Activated CD4-positive, alpha-beta T cell treated with anti-CD3 and anti-CD28 coated beads, Interleukin-10, Interleukin-2, amounts not matched to agents 100 ng/mL and 50 ng/mL, durations not matched to agents 16 hours and 8 hours (primary cell): ENCODE results near the gene HES3.

Source experiments
- DNase-seq: peaks from one replicate; pipeline ENCODE4 v3.0.0-alpha.2; 2020

The HES3 gene, protein sequence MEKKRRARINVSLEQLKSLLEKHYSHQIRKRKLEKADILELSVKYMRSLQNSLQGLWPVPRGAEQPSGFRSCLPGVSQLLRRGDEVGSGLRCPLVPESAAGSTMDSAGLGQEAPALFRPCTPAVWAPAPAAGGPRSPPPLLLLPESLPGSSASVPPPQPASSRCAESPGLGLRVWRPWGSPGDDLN

DNA sequence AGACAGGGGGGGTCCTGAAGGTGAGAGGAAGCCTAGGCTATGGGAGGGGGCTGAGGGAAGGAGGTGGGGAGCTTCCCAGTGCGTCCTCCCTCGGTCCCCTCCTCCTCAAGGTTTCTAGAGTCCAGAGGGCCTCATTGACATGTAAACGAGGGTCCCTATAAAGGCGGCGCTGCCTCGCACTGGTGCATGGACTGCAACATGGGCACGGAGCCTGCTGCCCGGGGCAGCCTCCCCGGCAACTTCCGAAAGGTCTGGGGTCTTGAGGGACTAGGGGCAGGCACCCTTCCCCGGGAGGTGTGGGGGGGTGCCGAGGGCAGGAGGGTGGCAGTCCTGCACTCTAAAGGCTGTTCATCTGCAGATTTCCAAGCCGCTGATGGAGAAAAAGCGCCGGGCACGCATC is at the start of gene HES3:
TSS of gene HES3 (plus strand) at position 187 of the 400 bp plus-strand sequence. CDS start at position 374, 187 bp downstream.
- DNase-seq, result no peak

DNA sequence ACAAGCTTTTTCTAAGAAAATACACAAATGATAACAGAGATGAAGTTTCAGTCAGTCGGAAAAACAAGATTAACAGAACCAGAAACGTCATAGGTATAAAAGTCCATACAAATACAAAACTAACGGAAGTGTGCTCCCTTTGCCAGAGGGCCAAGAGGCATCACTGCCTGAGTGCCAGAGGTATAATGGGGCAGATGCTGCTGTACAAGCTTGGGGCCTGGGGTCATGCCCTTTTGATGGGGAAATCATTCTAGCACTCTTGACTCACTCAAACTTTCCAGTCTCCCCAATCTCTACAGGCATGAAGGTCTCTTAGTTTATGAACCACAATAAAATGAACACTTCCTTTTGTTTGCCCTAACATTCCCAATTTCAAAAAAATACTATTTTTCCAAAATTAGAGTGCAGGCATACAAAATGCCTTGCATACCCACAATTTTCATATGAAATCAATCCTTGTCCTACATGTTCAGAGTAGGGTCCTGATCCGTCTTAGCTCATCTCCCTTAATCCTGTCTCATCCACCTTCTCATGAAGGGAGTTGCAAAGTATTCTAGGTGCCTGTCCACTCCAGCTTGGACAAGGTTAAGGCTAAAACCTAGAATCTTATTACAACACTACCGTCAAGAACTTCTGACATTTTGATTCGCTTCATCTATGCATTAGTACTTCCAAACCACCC is 46.1 kb upstream of the HES3 start:
- DNase-seq, result no peak

DNA sequence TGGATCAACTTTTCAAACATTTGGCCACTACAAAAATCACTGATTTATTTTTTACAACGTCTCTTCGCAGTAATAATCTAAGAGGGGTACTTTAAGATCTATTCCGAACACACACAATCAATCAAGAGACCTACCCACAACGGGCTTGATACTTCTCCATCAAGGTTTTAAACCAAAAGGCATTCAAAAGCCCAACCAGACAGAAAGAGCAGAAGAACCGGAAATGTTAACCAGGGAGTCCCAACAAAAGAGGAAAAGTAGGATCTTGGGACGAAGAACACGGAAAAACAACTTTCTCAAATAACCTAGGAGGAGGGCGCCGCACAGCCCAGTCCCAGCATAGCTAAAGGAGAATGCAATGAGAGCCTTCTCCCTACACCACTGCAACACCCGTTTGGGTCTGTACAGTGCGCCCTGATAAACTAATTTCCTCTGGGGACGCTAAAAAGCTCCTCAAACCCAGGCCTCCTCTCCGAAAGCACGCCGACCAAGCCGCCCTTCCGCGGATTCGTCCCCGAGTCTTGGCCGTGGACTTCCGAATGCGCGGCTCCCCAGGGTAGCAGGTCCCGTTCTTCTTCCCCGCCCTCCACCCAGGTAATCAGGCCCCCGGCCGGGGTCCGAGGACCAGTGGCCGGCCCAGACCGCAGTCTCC is 45.2 kb upstream of the HES3 start:
- DNase-seq, result peak; percentile 30

DNA sequence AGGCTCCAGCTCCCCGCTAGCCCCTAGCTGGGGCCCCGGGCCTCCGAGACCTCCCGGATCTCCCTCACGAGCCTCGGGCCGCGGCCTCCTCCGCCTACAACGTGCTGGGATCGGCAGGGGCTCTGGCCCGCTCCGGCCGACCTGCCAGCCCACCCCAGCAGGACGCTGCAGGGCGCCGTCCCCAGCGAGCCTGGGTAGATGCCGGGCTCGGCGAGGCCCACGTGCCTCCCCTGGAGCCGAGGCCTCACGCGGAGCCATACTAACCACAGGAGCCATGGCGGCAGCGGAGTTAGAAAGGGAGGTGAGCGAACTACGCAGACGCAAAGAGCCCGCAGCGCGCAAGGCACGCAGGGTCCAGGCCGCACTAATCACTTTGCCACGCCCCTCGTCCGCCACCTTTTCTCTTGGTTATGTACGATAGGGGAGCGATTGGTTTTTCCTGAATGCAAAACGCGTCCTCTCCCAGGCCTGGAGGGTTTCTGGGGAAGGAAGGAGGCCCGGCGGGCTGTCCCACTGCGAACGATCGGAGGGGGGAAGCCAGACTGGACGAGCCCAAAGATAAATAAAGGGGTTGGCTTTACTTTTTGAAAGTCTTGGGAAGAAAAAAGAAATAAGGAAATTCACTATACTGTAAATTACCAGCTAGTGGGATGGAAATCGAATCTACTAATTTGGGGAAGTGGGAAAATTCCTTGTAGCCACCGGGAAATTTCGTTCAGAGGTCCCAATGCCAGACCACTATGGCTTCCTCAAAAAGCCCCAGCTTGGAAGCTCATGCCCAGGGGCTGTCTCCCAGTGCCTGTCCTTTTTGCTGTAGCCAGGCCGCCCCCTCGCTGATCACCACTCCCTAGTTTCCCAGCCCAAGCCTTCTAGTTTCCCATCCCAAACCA is 44.4 kb upstream of the HES3 start, which contains the start of gene RPL22:
TSS of gene RPL22 (minus strand) at position 298 of the 890 bp plus-strand sequence. CDS start at position 276, 22 bp downstream.
- peak; percentile 99 for DNase-seq

DNA sequence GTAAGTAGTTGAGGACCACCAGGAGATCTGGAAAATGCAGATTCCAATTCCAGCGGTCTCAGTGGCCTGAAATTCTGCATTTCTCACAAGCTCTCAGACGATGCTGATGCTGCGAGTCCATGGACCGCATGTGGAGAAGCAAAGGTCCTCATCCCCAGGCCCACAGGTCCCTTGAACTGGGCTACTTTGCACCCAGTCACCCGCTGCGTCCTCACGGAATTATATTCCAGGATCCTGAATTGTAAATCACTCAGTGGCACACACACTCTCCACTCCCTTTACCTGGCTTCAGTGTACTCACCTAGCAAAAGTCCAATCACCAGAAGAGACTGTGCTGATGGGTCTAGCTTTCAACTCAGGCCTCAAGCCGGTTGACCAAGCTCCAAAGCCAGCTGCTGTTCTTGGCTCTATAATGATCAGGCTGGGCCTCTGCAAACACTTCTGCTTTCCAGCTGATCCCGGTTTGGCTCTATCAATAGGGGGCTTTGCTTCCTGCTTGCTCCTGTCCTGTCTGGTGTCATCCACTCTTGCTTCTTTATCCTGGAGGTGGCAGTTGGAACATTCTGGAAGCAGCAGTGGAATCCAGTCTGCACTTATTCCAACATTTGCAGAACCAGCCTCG is 43.7 kb upstream of the HES3 start:
- DNase-seq, result no peak

DNA sequence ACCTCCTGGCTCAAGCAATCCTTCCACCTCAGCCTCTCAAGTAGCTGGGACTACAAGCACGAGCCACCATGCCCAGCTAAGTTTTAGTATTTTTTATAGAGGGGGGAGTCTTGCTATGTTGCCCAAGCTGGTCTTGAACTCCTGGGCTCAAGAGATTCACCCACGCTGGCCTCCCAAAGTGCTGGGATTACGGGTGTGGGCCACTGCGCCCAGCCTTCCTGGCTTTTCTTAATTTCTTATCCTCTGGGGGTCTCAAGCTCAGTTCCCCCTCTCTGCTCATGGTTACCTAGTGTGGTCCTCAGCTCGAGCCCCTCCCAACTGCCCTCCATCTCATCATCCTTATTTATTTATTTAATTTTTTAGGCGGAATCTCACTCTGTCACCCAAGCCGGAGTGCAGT is 41.7 kb upstream of the HES3 start:
- no peak for DNase-seq

DNA sequence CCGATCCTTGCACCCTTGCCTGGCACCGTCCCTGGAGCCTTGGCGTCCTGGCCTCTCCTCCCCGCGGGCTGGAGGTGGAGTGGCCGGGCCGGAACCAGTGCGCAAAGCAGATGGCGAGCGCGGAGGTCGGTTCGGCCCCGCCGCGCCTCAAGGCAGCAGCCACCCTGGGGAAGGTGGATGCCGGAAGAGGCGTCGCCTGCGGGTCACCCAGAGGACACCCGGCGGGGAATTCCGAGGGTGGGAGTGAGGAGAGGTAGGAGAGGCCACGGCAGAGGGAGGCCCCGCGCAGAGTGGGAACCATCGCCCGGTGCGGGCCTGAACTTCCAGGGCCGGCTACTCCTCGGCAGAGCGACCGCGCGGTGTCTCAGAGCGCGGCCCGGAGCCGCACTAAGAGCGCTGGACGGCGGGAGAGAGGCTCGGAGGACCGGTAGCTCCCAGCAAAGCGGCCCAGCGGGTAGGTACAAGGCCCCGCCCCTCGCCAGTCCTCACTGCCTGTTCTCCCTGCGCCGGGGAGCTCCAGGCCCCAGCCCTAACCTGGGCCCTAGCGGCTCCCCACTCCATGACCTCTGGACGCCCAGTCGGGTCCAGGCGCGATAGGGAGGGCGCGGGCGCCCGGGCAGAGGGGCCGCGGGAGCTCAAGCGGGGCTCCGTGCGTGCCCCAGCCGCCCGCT is 38.0 kb upstream of the HES3 start, which contains the start of gene RNF207:
TSS of gene RNF207 (plus strand) at position 271 of the 671 bp plus-strand sequence. CDS start 417 bp downstream, outside the sequence.
- DNase-seq, result peak; percentile 81

DNA sequence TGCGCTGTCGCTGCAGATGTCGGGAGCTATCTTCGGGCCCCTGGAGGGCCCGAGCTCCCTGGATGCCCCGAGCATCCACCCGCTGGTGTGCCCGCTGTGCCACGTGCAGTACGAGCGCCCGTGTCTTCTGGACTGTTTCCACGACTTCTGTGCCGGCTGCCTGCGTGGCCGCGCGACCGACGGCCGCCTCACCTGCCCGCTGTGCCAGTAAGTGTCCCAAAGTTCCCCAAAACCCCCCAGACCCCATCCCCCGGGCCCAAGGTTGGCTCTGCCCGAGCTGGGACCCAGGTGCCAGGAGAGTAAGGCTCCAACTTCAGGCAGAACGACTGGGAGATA is 37.5 kb upstream of the HES3 start:
- DNase-seq, result no peak

DNA sequence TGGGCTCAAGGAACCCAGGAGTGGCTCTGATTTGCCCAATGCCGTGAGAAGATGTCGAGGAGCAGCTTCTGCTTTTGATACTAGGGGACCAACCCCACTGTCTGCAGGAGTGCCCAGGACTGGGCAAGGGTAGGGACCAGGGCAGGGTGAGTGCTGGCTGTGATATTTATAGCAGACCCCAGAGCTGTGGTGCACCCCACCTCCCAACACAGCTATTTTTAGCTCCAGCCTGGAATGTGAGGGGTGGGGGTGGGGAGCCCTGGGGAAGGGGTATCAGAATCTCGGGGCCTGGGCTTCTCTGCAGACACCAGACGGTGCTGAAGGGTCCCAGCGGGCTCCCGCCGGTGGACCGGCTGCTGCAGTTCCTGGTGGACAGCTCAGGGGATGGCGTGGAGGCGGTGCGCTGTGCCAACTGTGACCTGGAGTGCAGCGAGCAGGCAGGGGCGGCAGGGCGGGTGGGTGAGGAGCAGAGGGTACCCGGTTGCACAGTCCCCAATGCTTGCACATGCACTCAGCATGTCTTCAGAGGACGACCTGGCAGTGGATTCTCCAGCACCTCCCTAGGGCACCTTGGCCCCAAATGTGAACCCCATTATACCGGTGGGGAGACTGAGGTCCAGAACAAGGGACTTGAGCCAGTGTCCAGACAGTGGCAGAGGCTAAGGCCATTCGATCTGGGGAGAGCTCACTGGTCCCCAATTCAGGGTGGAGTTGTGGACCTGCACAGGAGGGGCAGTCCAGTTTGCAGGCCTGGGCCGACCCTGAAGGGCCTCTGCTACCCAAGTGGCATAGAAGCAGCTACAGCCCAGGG is 36.7 kb upstream of the HES3 start:
- DNase-seq, result no peak

DNA sequence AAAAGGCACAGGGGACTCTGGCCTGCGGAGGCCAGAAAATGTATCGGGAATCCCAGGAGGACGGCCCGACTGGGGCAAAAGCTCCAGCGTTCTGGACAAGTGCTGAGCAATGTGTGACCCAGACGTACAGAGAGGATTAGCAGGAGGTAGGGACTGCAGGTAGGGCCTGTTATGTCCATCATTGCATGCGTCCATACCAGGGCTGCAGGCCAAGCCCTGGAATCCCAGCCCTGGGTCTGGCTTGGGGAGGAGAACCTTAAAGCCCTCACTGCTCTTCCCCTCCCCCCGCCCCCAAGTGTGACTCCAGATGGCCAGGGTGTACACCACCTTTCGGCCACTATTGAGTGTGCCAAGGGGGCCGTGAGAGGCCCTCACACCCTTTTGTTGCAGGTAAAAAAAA is 36.1 kb upstream of the HES3 start:
- no peak for DNase-seq

DNA sequence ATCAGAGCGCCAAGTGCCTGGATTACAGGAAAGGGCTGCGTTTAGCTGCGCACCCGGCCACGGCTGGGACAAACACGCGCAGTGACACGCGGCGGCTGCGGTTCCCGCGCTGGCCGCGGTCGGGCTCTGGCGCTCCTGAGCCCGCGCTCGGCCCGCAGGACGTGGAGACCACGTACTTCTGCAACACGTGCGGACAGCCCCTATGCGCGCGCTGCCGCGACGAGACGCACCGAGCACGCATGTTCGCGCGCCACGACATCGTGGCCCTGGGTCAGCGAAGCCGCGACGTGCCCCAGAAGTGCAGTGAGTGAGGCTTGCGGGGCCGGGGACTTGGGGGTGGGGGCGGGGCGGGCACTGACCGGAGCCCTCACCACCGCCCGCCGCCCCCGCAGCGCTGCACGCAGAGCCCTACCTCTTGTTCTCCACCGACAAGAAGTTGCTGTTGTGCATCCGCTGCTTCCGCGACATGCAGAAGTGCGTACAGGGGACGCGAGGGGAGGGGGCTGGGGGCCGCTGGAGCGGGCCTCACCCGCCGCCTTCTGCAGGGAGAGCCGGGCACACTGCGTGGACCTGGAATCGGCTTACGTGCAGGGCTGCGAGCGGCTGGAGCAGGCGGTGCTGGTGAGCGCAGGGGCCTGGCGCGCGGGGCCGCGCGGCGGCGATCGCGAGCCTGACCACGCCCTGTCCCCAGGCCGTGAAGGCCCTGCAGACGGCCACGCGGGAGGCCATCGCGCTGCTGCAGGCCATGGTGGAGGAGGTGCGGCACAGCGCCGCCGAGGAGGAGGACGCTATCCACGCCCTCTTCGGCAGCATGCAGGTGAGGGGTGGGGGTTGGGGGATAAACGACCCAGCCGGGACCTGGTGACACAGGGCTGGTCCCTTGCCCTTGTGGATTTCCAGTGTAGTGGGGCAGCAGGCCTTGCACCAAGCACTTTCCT is 35.0 kb upstream of the HES3 start:
- DNase-seq, result peak; percentile 51

DNA sequence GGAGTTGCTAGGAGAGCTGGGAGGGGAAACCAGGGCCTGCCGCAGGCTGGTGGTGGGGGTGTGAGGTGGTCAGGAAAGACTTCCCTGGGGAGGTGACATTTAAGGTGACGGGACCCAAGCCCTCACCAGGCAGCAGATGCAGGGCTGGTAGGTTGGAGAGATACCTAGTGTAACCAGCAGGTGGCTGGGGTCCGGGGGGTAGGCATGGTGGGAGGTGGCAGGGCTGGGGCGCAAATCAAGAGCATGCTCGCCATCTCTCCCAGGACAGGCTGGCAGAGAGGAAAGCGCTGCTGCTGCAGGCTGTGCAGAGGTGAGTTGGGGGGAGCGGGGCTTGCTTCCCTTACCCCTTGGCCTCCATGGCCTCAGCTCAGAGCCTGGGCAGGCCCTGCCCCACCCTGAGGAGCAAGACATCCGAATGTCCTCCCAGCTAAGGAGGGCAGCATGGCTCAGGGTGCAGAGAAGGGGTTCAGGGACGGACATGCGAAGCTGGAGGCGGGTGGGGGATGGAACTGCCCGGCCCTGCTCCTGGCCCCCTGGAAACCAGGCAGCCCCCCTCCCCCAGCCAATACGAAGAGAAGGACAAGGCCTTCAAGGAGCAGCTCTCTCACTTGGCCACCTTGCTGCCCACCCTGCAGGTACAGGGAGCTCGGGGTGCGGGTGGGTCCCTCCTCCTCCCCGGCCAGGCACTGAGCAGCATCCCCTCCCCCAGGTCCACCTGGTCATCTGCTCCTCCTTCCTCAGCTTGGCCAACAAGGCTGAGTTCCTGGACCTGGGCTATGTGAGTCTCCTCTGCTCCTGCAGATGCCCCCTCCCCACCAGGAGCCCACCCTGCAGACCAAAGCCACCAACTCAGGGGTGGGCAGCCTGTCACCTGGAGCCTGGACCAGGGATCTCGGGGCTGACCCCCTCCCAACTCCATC is 34.1 kb upstream of the HES3 start:
- DNase-seq, result peak; percentile 46

DNA sequence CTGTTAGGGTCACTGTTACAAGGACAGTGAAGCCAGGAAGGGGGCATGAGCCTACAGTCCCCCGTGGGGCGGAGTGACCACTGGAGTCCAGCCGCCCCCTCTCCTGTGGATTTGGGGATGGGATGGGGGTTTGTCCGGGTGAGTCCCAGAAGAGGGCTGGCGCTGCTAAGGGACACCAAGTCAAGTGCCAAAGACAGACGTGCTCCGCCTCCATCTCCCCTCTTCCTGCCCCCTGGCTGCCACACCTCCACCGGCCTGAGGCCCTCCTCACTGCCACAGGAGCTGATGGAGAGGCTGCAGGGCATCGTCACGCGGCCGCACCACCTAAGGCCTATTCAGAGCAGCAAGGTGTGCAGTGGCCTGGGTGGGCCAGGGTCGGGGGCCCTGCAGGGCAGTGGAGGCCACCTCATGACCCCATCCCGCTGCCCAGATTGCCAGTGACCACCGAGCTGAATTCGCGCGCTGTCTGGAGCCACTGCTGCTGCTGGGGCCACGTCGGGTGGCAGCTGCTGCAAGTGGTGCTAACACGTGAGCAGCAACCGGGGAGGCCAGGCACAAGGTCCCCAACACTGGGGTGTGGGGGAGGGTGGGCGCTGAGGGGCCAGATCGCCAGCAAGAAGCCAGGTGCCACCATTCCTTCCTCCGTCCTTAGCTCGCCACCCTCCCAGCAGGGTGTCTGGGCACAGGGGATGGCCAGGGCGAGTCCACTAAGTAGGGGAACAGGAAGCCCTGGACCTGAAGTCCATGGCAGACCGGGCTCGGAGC is 33.2 kb upstream of the HES3 start:
- no peak for DNase-seq

DNA sequence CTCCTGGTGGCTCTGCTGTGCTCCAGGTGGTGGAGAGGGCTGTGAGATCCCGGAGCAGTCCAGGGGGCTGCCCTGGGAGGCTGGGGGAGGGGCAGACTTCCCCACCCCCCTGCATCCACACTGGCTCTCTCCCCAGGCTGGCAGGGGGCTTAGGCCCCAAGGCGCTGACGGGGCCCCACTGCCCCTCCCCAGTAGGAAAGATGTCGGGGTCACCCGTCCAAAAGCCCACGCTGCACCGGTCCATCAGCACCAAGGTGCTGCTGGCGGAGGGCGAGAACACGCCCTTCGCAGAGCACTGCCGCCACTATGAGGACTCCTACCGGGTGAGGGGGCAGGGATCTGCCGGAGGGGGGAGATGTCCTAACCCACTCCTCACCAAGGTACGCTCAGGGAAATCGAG is 32.2 kb upstream of the HES3 start:
- no peak for DNase-seq

DNA sequence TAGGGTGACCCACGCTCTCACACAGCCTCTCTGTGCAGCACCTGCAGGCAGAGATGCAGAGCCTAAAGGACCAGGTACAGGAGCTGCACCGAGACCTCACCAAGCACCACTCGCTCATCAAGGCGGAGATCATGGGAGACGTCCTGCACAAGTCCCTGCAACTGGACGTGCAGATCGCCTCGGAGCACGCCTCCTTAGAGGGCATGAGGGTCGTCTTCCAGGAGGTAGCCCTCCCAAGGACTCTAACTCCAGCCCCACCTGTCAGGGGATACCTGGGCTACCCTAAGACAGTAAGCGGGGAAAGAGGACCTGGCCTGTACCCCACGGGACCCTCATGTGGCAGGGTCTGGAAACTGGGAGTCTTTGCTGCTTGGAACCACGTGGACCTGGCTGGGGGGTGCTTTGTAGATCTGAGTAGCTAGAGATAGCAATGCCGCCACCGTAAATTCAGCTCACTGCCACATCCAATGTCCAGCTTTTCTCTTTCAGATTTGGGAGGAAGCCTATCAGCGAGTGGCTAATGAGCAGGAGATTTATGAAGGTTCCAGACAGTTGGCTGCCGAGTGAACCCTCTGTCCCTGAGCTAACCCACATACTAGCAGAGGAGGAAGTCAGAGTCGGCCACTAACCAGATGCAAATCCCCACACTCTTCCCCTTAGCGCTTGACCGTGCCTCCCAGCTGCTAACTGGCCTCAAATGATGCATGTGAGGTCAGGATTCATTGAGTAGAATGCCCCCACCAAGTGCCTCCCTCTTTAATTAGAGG is 31.6 kb upstream of the HES3 start:
- no peak for DNase-seq

DNA sequence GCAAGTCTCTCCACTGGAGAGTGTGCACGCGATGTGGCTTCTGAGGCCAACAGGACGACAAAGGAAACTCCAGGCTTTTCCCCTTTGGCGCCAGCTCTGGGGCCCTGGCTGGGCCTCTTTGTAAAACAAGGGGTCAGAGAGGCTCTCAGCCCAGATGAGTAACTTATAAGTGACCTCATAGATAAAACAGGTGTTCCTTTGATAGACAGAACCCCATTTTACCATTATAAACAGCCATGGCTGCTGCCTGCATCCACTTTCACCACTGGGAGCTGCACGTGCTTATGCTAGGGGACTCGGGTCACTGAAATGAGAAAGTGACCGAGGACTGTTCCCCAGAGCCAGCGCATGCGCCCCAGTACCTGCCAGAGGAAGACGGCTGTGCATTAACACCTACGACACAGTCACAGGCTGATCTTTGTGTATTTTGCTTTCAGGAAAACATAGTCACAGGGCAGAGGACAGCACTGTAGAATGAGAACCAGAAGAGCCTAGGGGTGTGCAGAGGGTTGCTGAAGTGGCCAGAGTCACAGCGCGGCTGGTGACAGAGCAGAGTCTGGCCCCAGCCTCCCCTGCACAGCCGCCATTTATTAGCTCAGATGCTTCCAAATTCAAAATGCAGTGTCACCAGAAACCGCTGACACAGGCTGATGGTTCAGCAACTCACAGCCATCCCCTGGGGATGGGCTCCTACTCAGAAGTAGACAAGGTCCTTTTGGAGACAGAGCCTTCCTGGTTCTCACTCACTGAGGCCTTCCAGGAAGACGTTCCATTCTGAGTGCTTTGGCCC is 25.4 kb upstream of the HES3 start:
- DNase-seq, result no peak
